ENCODE data around the gene MYO9B.
A peak's percentile ranks its signal among the peaks of the same experiment; 100 is the strongest.

MYO9B gene

DNA sequence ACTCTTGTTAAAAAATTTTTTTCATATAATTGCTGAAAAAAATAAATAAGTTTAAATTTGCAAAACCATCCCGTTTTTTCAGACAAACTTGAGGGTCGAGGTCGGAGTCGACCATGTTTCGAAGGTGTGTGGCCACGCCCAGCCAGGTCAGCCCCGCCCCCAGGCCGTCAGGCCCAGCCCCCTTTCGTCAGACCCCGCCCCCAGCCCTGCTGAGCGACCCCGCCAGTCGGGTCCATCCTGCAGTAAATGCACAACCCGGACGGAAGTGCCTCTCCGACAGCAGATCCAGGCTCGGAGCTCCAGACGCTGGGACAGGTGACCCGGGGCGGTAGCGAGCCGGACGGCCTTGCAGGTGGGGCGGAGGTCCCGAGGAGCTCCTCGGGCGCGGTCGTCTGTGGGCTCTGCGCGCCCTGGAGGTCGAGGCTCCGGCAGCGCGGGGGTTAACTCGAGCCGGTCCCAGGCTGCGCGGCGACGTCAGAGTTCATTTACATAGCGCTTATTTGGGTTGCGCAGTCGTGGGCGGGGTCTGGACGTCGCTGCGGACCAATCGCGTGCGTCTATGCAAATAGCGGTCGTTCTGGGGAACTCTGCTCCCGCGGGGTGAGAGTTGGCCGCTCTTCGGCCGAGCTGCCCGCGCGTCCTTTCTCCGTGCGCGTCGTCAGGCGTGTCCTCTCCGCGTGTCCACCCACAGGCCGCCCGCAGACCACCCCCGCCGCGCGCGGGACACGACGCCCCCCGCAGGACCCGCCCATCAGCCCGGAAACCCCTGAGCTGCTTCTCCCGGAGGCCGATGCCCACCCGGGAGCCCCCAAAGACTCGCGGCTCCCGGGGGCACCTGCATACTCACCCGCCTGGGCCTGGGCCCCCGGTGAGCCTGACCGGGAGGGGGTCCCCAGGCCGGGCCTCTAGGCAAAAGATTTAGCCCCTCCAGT lies 150.7 kb downstream of the MYO9B start, which contains the start of gene OCEL1:
Gene OCEL1 (plus strand): TSS at position 225 of the 932 bp plus-strand sequence. CDS start 22 bp downstream, at position 247.
- peak; percentile 95 for DNase-seq

- no peak for DNase-seq
Observed at GRCh38 chr19:17227798-17228367, 152.3 kb downstream of the MYO9B start.

- no peak for DNase-seq
Observed at GRCh38 chr19:17229890-17230289, 154.3 kb downstream of the MYO9B start.

- DNase-seq, result no peak
Observed at GRCh38 chr19:17232258-17232657, 156.7 kb downstream of the MYO9B start.

DNA sequence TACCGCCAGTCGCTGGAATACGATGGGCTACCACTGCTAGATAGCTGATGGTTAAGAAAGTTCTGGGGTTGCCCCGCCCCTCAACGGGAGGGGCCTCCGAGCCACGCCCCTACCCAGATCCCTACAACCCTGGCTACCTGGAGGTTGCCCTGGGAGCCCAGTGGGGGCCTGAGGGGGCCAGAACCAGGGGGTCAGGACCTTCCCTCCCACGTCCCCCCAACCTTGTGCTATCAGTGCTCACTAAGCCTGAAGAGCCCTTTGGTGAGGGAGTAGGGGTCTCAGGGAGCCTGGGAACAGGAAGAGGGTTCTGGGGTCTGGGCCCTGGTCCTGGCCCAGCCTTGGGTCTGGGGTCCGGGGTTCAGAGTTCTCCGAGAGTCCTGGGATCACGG lies 159.3 kb downstream of the MYO9B start:
- peak; percentile 62 for DNase-seq

DNA sequence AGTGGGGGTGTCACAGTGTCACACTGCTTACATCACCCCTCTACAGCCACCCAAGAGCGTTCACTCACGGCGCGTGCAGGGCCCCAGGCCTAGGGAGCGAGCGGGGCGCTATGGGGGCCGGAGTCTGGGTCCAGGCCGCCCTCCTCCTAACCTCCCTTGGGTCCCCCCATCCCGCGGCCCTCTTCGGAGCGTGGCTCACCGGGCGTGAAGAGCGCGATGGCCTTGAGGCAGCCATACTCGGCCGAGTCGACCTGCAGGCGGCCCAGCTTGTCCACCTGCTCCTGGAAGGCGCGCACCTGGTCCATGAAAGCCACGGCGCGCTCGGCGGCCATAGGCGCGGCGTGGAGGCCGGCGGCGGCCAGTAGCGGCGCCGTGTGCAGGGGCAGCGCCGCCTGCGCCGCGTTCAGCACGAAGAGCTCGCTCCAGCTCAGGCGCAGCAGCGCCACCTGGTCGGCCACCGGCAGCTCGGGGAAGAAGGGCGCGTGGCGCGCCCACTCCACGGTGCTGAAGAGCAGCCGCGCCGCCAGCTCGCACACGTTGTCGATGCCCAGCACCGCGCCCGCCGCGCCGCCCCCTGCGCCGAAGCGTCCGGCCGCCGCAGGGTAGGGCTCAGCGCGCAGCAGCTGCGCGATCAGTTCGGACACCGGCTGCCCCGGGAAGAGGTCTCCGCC lies 159.9 kb downstream of the MYO9B start:
- DNase-seq, result peak; percentile 56

- DNase-seq, result peak; percentile 56
Observed at GRCh38 chr19:17235971-17236777, 160.6 kb downstream of the MYO9B start.

DNA sequence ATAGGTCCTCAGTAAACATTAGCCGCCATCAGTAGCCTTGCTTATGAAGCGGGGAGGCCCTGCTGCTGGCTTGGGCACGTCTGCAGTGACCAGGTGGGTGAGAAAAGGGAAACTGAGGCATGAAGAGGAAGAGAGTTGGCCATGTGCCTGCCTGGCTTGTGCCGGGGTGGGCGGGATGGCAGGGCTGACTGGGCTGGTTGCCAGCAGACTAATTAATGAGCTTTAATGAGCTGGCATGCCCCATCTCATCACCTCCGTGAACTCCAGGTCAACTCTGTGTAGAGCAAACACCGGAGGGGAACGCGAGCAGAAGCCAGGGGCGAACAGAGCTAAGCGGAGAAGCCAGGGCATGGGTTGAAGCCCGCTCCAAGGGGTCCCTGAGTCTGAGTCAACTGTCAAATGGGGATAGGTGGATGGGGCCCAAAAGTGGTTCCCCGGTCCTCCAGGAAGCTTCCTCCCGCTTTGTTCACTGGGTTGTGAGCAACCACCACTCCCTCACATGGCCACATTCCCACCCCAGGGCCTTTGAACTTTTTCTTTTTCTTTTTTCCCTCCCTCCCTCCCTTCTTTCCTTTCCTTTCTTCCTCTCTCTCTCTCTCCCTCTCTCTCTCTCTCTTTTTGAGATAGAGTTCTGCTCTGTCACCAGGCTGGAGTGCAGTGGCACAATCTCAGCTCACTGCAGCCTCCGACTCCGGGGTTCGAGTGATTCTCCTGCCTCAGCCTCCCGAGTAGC lies 161.4 kb downstream of the MYO9B start:
- no peak for DNase-seq

DNA sequence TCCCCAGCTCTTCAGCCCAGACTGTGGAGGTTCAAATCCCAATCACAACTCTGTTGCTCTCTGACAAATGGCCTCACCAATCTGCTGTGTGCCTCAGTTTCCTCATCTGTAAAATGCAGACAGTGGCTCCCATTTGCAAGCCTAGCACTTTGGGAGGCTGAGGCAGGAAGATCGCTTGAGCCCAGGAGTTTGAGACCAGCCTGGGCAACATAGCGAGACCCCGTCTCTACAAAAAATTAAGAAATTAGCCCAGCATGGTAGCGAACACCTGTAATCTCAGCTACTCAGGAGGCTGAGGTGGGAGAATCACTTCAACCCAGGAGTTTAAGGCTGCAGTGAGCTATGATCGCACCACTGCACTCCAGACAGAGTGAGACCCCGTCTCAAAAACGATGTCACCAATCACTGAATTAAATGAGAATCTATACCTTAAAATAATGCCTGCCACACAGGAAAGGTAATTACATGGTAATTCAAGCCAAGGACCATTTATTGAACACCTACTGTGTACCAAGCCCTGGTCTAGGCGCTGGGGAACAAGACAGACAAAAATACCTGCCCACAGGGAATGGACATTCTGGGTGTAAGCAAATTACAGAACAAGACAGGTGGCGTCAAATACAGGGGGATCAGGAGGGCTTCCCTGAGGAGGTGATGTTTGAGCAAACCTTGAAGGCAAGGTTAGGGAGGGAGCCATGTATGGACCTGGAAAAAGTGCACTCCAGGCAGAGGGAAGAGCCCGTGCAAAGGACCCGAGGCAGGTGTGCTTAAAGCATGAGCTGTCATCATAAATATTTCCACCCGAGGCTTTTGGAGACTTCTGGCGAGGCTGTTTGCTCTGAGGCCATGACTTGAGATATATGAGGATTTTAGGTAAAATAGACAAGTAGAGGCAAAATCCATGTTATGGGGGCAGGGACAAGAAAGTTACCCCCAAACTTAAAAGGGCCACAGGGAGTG lies 162.4 kb downstream of the MYO9B start:
- no peak for DNase-seq

GRCh38 chr19:17240062-17240752 lies 164.6 kb downstream of the MYO9B start:
- no peak for DNase-seq

DNA sequence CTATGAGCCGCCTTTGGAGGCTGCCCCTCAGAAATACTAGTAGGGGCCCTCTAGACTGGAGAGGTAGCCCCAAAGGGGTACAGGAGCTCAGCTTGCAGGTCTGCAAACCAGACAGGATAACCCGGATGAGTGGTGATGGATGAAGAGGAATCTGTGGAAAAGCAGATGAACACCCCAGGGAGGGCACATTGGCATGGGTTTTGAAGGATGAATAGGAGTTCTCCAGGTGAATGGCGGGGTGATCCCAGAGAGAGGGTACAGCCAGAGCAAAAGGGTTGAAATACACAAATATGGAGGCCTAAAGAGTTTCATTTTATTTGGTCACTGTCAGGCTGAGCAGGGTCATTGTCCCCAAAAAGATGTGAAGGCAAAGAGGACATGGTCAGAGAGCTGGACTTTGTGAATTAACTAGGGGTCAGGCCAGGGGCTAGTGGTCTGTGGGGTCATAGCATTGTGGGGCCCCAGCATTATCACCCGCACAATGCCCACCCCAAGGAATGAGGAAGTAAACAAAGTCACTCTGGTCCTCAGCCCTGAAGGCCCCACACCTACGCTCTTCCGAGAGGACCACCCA lies 165.3 kb downstream of the MYO9B start:
- DNase-seq, result no peak

- DNase-seq, result no peak
Observed at GRCh38 chr19:17242431-17243208, 167.0 kb downstream of the MYO9B start.

- DNase-seq, result no peak
Observed at GRCh38 chr19:17243211-17243829, 167.7 kb downstream of the MYO9B start.

- DNase-seq, result peak; percentile 13
Observed at GRCh38 chr19:17243830-17244617, 168.4 kb downstream of the MYO9B start.

- no peak for DNase-seq
Observed at GRCh38 chr19:17244618-17245534, 169.3 kb downstream of the MYO9B start.

DNA sequence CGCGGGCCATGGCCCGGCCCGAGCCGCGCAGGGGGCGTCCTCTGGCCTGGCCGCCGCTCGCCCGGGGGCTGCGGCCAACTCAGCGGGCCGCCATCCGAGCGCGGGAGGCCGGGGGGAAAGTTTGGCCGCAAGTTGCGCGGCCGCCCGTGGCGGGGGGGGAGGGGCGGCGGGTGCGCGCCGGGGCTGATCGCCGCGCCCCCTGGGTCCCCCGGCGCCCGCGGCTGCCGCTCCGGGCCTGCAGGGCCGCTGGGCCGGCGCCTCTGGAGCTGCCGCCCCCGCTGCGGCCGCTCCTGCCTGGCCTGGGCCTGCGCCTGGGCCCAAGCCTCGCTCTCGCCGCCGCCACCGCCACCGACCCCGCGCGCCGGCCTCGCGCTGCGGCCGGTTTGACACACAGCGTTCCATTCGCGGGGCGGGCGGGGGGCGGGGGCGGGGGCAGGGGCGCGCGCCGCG lies 170.0 kb downstream of the MYO9B start, which contains the start of gene NR2F6:
Gene NR2F6 (minus strand): TSS at position 385 of the 450 bp plus-strand sequence. CDS start 699 bp downstream, outside the sequence.
- DNase-seq, result no peak

Measured in NCI-H510A treated with DMSO at 0.1 percent for 48 hours (cell line).